GM12801 (cell line): ENCODE results near the gene WDR31.

Experiments
- CTCF ChIP-seq: IDR thresholded peaks from one replicate; pipeline ENCODE4 v1.5.1; 2011; ENCODE audit warnings: control low read depth; ENCODE audit not compliant: insufficient read length; ENCODE audit errors: extremely low read depth

The WDR31 gene

DNA sequence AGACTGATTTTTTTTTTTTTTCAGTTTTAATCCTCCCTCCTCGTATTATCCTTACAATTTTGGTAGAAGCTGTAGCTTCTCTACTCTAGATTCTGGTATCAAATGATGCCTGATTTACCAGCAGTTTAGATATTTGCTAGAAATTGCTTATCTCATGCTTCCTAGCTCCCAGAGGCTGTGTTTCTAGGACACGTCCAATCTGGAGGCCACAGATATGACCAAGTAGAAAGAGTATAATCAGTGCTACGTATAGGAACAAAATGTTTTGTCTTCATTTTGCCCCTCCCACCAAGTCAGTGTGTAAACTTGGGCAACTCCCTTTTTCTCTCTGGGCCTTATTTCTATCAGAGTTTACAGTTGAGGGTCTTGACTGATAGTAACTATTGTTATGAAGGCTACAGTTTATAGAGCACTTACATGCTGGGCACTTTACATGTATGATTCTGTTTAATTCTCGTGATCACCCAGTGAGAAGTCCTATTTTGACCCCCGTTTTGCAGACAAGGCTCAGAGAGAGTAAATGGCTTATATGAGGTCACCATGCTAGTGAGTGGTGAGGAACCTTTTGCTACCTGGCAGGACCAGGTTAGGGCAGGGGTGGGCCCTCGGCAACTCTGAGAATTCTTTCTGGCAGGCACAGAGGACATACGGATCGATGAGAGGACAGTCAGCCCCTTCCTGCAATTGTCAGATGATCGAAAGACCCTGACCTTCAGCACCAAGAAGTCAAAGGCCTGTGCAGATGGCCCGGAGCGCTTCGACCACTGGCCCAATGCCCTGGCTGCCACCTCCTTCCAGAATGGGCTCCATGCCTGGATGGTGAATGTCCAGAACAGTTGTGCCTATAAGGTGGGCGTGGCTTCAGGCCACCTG, 29.1 kb upstream of the WDR31 start:
- TF ChIP-seq CTCF = no peak

GRCh38 chr9:113368348-113368981, 28.4 kb upstream of the WDR31 start:
- TF ChIP-seq CTCF = no peak

GRCh38 chr9:113364951-113365350, 24.9 kb upstream of the WDR31 start:
- TF ChIP-seq CTCF = no peak

DNA sequence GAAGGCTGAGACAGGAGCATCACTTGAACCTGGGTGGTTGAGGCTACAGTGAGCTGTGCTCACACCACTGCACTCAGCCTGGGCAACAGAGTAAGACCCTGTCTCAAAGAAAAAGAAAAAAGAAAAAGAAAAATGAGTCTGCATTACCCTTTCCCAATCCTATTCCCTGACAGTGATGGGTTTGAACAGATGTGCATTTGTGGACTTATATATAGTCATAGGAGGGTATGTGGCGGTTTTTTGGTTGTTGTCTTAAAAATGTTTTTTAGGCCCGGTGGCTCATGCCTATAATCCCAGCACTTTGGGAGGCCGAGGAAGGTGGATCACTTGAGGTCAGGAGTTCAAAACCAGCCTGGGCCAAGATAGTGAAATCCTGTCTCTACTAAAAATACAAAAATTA, 23.3 kb upstream of the WDR31 start:
- TF ChIP-seq CTCF = no peak

DNA sequence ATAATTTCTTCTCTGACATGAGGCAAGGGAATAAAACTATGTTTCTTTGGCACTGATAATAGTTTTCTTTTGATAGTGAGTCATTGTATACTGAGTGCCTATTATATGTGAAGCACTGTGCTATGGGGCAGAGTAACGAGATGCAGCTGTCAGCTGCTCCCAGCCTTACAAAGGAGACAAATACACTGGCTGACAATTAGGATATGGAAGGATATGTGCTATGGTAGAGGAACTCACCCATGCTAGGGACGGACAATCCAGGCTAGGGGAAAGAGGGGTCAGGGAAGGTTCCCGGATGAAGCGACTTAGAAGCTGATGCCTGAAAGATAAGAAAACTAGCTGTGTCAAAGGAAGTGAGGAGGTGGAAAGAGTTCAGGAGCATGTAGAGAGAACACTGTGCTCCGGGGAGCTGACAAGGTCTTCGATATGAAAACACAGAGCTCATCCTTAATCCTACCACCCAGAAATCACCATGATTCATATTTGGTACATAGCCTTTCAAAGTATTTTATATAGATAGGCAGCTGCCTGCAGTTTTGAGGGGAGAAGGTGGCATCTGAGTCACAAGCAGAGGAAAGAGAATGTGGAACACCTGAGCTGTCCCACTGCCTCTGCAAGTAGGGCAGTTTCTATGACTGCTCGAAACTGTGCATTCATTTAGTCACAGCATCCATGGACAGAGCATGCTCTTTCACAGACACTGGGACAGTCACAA, 21.4 kb upstream of the WDR31 start:
- no peak for TF ChIP-seq CTCF

DNA sequence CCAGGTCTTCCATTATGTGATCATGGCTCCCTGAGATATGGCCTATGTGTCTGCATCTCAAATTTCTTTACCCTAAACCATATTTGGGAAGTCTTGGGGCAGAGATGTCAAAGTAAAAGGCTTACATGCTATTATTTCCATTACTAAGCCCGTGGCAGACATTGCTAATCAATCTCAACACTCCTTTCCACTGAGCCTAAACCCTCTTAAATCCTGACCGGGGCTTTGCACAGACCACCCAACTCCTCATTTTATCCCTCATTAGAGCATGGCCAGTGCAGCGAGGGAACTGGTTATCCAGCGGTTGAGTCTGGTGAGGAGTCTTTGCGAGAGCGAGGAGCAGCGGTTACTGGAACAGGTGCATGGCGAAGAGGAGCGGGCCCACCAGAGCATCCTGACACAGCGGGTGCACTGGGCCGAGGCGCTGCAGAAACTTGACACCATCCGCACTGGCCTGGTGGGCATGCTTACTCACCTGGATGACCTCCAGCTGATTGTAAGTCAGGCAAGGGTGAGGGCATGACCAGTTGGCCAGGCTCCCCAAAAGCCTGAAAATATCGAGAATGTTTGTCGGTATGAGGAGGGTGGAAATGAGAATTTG, 20.3 kb upstream of the WDR31 start:
- no peak for TF ChIP-seq CTCF

DNA sequence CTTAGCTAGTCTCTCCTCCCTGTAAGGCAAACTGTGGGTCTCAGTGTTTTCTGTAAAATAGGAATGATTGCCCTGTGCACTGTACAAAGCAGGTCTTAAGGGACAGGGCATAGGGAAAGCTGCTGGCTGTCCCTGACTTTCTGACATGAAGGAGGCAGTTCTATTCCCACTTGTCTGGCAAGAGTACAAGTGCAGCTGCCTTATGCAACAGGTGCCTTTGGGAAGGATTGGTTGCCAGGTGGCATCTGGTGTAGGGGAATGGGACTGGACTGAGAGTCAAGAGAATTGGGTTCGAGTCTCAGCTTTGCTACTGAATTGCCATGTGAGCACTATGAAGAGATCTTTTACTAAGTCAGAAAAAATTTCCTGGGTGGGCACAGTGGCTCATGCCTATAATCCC, 19.3 kb upstream of the WDR31 start:
- no peak for TF ChIP-seq CTCF
